DND-41 (cell line): Measurements from ENCODE around the gene C16orf74.

Source experiments
- ATAC-seq: fragments of 200-7000 bp; cut with Tn5 transposase; 3 replicates; pipeline ENCODE4 v1.9.1; 2021; ENCODE audit warnings: low read depth; ENCODE audit not compliant: insufficient read depth
- DNase-seq: peaks from one replicate; pipeline ENCODE4 v3.0.0-alpha.2; 2020
- H2AFZ ChIP-seq: 2 replicates; pipeline ENCODE4 v1.6.0; 2012; ENCODE audit warnings: low read depth, low read length
- H3K27ac ChIP-seq: 2 replicates; pipeline ENCODE4 v1.5.1; 2012; ENCODE audit warnings: low read length, inconsistent platforms
- H3K27me3 ChIP-seq: fragments of 200-600 bp; sonication (generic); 2 replicates; pipeline ENCODE4 v1.6.0; 2012; ENCODE audit warnings: low read length, mild to moderate bottlenecking, inconsistent platforms; ENCODE audit not compliant: insufficient read depth, poor library complexity
- H3K36me3 ChIP-seq: 2 replicates; pipeline ENCODE4 v1.5.1; 2012; ENCODE audit warnings: low read length, inconsistent platforms; ENCODE audit not compliant: insufficient read depth
- H3K4me1 ChIP-seq: 2 replicates; pipeline ENCODE4 v1.5.1; 2012; ENCODE audit warnings: mild to moderate bottlenecking, low read length; ENCODE audit not compliant: insufficient read depth
- H3K4me2 ChIP-seq: 2 replicates; pipeline ENCODE4 v1.6.0; 2012; ENCODE audit warnings: mild to moderate bottlenecking, moderate library complexity, low read length, inconsistent platforms; ENCODE audit not compliant: insufficient read depth
- H3K4me3 ChIP-seq, 2 experiments: fragments of 200-600 bp in 1 of 2; shearing (Covaris generic) in 1 of 2; 2 replicates each; pipeline ENCODE4 v1.5.1; 2012 to 2016; ENCODE audit warnings: inconsistent platforms in 2 of 2, low read length in 2 of 2, mild to moderate bottlenecking in 2 of 2, low read depth in 1 of 2, moderate library complexity in 1 of 2
- H3K79me2 ChIP-seq: 2 replicates; pipeline ENCODE4 v1.6.0; 2012; ENCODE audit warnings: low read length, inconsistent platforms; ENCODE audit not compliant: insufficient read depth
- H3K9ac ChIP-seq: 2 replicates; pipeline ENCODE4 v1.6.0; 2012; ENCODE audit warnings: low read depth, mild to moderate bottlenecking, inconsistent platforms, low read length, moderate library complexity
- H3K9me3 ChIP-seq: 2 replicates; pipeline ENCODE4 v1.5.1; 2012; ENCODE audit warnings: low read length, moderate library complexity, mild to moderate bottlenecking, inconsistent platforms; ENCODE audit not compliant: insufficient read depth, severe bottlenecking
- H4K20me1 ChIP-seq: 2 replicates; pipeline ENCODE4 v1.6.0; 2012; ENCODE audit warnings: low read length; ENCODE audit not compliant: insufficient read depth
- CTCF ChIP-seq: IDR thresholded peaks from 2 replicates; pipeline ENCODE4 v1.5.1; 2012; ENCODE audit warnings: borderline replicate concordance, low read length, moderate library complexity, mild to moderate bottlenecking; ENCODE audit not compliant: poor library complexity, severe bottlenecking; ENCODE audit errors: extremely low read depth
- EZH2 ChIP-seq: IDR thresholded peaks from 3 replicates; pipeline ENCODE4 v1.6.1; 2012; ENCODE audit warnings: borderline replicate concordance, low read depth, mild to moderate bottlenecking, moderate library complexity, low read length, inconsistent platforms; ENCODE audit not compliant: severe bottlenecking

Gene C16orf74

DNA sequence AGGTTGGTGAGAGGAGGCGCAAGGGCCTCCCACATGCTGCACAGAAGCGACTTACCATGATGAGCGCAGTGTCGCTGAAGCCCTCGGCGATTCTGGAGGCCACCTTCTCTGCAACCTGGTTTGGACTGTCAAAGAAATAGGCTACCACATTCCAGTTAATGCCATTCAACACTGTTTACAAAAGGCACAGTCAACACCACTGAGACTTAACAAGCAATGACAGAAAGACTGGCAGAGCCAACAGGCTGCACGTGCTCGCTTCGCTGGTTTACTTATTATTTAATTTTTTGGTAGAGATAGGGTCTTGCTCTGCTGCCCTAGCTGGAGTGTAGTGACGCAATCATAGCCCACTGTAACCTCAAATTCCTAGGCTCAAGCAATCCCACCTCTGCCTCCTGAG lies 30.3 kb upstream of the C16orf74 start:
- ATAC-seq, result no peak
- peaks cover 38% of the 10 kb centered on the region for H4K20me1 ChIP-seq
- no peak overlapping the region for H3K4me3 ChIP-seq

DNA sequence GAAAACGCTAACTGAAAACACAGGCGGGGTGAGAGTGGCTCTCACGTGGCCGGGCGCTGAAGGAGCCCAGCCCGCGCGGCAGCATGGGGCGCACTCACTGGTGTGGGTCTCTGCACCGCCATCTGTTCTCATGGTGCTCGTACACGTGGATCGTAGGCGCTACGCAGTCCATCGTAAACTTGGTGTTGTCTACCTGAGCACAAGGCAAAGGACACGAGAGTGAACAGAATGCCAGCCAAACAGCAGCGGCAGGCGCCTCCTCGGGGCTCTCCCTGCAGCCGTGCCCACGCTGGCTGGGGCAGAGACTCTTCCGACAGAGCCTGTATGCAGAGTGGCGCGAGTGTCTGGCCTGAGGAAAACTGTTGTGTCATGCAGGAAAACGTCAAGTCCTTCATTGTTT lies 29.4 kb upstream of the C16orf74 start:
- no peak overlapping the region for H3K4me2 ChIP-seq
- DNase-seq (no peak), ATAC-seq (no peak)
- H3K36me3 ChIP-seq, result peaks cover 84% of the 10 kb centered on the region
- H3K4me1 ChIP-seq, result no peaks in the 10 kb centered on the region
- no peaks in the 10 kb centered on the region for H3K27me3 ChIP-seq
- no peaks in the 10 kb centered on the region for H3K9me3 ChIP-seq
- H3K9ac ChIP-seq, result no peak overlapping the region
- TF ChIP-seq CTCF (no peak), EZH2 (no peak)
- H3K79me2 ChIP-seq, result peaks cover 13% of the 10 kb centered on the region
- no peak overlapping the region for H2AFZ ChIP-seq
- no peak overlapping the region for H3K27ac ChIP-seq
- peaks cover 33% of the 10 kb centered on the region for H4K20me1 ChIP-seq
- H3K4me3 ChIP-seq, result no peak overlapping the region

More for the DNA sequence above, 30.3 kb upstream of the C16orf74 start:
- Histone ChIP-seq H3K27me3 (no peaks in the 10 kb centered on the region), H3K4me2 (no peak overlapping the region), H3K36me3 (peaks cover 89% of the 10 kb centered on the region), H2AFZ (no peak overlapping the region), H3K4me1 (no peaks in the 10 kb centered on the region), H3K9me3 (no peaks in the 10 kb centered on the region), H3K79me2 (peaks cover 17% of the 10 kb centered on the region), H3K27ac (no peak overlapping the region), H3K9ac (no peak overlapping the region)
- no peak for TF ChIP-seq EZH2
- TF ChIP-seq CTCF, result no peak
- DNase-seq, result no peak

DNA sequence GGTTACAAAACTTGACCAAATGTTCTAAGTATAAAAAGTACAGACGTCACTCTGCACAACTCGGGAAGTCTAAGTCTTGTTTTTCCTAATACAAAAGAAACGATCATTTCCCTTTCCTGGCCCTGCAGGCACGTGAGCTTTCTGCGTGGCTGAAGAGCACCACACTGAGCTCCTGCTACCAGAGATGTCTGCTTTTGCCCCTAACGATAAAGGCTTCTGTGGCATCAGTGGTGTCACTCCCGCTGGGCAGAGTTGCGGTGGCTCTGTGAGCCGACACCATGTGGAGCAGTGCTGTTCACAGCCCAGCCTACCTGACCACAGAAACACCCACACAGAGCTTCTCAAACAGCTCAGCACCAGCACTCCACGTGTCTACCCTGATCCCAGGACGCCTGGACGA lies 28.0 kb upstream of the C16orf74 start:
- TF ChIP-seq CTCF, result no peak
- no peak overlapping the region for H3K27ac ChIP-seq
- ATAC-seq (no peak), DNase-seq (no peak)
- H3K79me2 ChIP-seq, result peaks cover 7% of the 10 kb centered on the region; the same call in 1 of the 2 replicates
- H4K20me1 ChIP-seq, result peaks cover 29% of the 10 kb centered on the region
- no peak overlapping the region for H3K4me3 ChIP-seq
- no peaks in the 10 kb centered on the region for H3K4me1 ChIP-seq
- no peaks in the 10 kb centered on the region for H3K9me3 ChIP-seq
- H2AFZ ChIP-seq, result no peak overlapping the region
- H3K9ac ChIP-seq, result no peak overlapping the region
- no peak overlapping the region for H3K4me2 ChIP-seq
- peaks cover 78% of the 10 kb centered on the region for H3K36me3 ChIP-seq
- H3K27me3 ChIP-seq, result no peaks in the 10 kb centered on the region
